ENCODE results near the gene LTC4S.

The LTC4S gene

GRCh38 chr5:179795049-179795862, 1.5 kb downstream of the LTC4S start:
- peaks cover 10% of the 10 kb centered on the region for H3K27me3 Mint-ChIP-seq (ENCODE audit: low read depth)
- H3K36me3 Mint-ChIP-seq (ENCODE audit: low read depth) = peaks cover 18% of the 10 kb centered on the region
- no peak for TF ChIP-seq CTCF (IDR thresholded peaks at IDR 0.05; ENCODE audit: unreplicated experiment in 3 of 3)

GRCh38 chr5:179795863-179796833, 2.4 kb downstream of the LTC4S start:
- Mint-ChIP-seq H3K4me3 (peak overlapping the region; percentile 68 to 78 (median 76)), H3K9me3 (no peaks in the 10 kb centered on the region)

More at GRCh38 chr5:179795049-179795862, 1.5 kb downstream of the LTC4S start:
- Mint-ChIP-seq H3K4me3 (peak overlapping the region; percentile 69 to 76 (median 71)), H3K4me1 (peaks cover 8% of the 10 kb centered on the region), H3K9me3 (no peaks in the 10 kb centered on the region), H3K27ac (peak overlapping the region in 1 of 3 experiments; percentile 13)

GRCh38 chr5:179796877-179797608, 3.3 kb downstream of the LTC4S start:
- peaks cover 11% of the 10 kb centered on the region for H3K4me1 Mint-ChIP-seq
- H3K27me3 Mint-ChIP-seq (ENCODE audit: low read depth) = peaks cover 10% of the 10 kb centered on the region
- peak overlapping the region; percentile 68 to 78 (median 76) for H3K4me3 Mint-ChIP-seq
- TF ChIP-seq CTCF (IDR thresholded peaks at IDR 0.05; ENCODE audit: unreplicated experiment in 3 of 3) = no peak
- H3K36me3 Mint-ChIP-seq (ENCODE audit: low read depth) = peaks cover 23% of the 10 kb centered on the region
- no peaks in the 10 kb centered on the region for H3K9me3 Mint-ChIP-seq
- peak overlapping the region in 1 of 3 experiments; percentile 63 for H3K27ac Mint-ChIP-seq

More at GRCh38 chr5:179795863-179796833, 2.4 kb downstream of the LTC4S start:
- H3K4me1 Mint-ChIP-seq = peaks cover 8% of the 10 kb centered on the region
- H3K27ac Mint-ChIP-seq = peak overlapping the region in 1 of 3 experiments; percentile 63
- H3K27me3 Mint-ChIP-seq (ENCODE audit: low read depth) = peaks cover 10% of the 10 kb centered on the region
- peaks cover 18% of the 10 kb centered on the region for H3K36me3 Mint-ChIP-seq (ENCODE audit: low read depth)
- peak; percentile 64 to 82 (median 69) for TF ChIP-seq CTCF (IDR thresholded peaks at IDR 0.05; ENCODE audit: unreplicated experiment in 3 of 3)

- peak overlapping the region; percentile 45 to 53 (median 51) for H3K4me3 Mint-ChIP-seq
- H3K9me3 Mint-ChIP-seq = no peaks in the 10 kb centered on the region
- no peak overlapping the region for H3K27ac Mint-ChIP-seq
- peaks cover 10% of the 10 kb centered on the region for H3K27me3 Mint-ChIP-seq (ENCODE audit: low read depth)
- no peak for TF ChIP-seq CTCF (IDR thresholded peaks at IDR 0.05; ENCODE audit: unreplicated experiment in 3 of 3)
- H3K4me1 Mint-ChIP-seq = peaks cover 13% of the 10 kb centered on the region
- H3K36me3 Mint-ChIP-seq (ENCODE audit: low read depth) = peaks cover 26% of the 10 kb centered on the region
These were observed 4.0 kb downstream of the LTC4S start for GRCh38 chr5:179797741-179798140.

- H3K4me1 Mint-ChIP-seq = peaks cover 13% of the 10 kb centered on the region
These were observed 4.5 kb downstream of the LTC4S start for GRCh38 chr5:179798144-179798770.

More at GRCh38 chr5:179798144-179798770, 4.5 kb downstream of the LTC4S start:
- Mint-ChIP-seq H3K27me3 (ENCODE audit: low read depth) (peaks cover 10% of the 10 kb centered on the region), H3K36me3 (ENCODE audit: low read depth) (peaks cover 26% of the 10 kb centered on the region), H3K27ac (no peak overlapping the region), H3K9me3 (no peaks in the 10 kb centered on the region), H3K4me3 (no peak overlapping the region)
- TF ChIP-seq CTCF (IDR thresholded peaks at IDR 0.05; ENCODE audit: unreplicated experiment in 3 of 3) = no peak
